Hippocampal formation (tissue), 2 donors: ENCODE results near the gene MAST1.
"Not testable (repeated sequence)": the region's sequence is repeated elsewhere in the genome, so short reads cannot be mapped to it uniquely, and the experiment has no call there.

Source experiments
- DNase-seq, 2 donors: peaks; one replicate each; lab custom pipeline; 2025; lab: John Stamatoyannopoulos, UW

Gene MAST1

DNA sequence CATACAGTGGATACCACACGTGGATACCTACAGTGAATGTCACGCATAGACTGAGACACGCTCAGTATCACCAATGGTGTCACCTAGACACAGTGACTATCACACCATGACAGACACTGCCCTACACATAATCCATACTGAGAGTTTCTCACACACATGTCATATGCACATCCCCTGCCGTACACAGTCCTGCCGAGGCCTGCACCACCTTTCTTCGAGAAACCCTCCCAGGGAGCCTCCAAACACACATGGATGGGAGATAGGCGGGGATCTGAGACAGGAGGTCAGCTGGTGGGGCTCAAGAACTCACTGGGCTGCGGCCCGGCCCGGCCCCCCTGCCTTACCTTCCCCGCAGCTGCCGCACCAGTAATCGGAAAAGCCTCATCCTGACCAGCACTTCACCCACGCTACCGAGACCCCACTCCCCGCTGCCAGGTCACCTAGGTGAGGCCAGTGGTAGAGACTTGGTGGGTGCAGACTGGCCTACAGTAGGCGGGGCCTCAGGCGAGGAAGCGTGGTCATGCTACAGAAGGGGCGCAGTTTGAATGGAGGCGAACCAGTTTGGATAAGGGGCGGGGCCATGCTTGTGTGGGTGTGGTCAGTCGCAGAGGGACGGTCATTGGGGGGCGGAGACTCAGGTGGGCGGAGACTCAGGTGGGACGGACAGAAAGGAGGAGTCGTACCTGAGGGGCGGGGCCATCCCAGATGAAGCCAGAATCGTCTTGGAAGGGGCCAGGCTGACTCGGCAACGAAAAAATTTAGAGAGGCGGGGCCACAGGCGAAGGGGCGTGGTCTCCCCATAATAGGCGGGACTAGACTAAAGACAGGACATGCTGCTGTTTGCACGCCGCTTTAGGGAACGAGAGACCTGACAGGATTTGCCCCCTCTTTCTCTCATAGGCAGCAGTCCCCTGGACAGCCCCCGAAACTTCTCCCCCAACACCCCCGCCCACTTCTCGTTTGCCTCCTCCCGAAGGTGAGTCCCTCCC lies 2.1 kb downstream of the MAST1 start:
- DNase-seq: no peak

DNA sequence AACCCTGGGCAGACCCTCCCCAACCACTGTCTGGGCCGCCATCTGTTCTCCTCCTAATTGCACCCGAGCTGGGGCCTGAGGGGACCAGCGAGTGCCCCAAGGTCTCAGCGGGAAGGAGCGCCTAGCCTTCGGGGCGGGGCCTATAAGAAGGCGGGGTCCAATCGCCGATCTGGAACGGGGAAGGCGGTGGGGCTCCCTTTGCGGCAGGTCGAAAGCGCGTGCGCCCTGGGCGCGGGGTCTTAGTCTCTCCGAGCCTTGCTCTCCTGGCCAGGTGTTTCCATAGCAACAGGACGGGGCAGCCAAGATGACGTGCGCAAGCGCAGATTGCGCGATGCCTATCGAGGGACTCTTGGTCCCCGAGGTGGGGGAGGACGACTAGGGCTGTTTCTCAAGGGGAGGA lies 2.8 kb downstream of the MAST1 start:
- DNase-seq: no peak

DNA sequence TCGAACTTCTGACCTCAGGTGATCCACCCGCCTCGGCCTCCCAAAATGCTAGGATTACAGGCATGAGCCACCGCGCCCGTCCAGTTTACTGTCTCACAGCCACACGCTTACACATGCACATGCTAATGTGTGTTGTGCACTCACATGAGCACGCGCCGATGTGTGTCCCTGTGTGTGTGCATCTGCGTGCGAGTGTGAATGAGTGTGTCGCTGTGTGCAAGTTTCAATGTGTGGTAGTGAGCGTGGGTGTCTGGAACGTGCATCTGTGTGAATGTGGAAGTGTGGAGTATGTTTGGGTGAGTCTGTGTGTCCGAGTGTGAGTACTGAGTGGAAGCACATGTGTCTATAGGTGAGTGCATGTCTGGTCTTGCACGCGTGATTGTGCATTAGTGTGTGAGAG lies 4.2 kb downstream of the MAST1 start:
- DNase-seq: no peak

- no peak for DNase-seq
These were observed 5.0 kb downstream of the MAST1 start for GRCh38 chr19:12843328-12843727.

- no peak for DNase-seq
These were observed 5.9 kb downstream of the MAST1 start for GRCh38 chr19:12843999-12844732.

DNA sequence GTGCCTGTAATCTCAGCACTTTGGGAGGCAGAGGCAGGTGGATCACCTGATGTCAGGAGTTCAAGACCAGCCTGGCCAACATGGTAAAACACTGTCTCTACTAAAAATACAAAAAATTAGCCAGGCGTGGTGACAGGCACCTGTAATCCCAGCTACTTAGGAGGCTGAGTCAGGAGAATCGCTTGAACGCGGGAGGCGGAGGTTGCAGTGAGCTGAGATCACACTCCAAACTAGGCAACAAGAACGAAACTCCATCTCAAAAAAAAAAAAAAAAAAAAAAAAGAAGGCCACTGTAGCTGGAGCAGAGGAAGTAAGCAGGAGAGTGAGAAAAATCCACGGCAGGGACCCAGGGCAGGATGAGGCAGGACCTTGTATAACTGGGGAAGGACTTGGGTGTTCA lies 8.3 kb downstream of the MAST1 start:
- not testable (repeated sequence) for DNase-seq

GRCh38 chr19:12847159-12848139 lies 9.1 kb downstream of the MAST1 start:
- peak; percentile 59 to 64 for DNase-seq

DNA sequence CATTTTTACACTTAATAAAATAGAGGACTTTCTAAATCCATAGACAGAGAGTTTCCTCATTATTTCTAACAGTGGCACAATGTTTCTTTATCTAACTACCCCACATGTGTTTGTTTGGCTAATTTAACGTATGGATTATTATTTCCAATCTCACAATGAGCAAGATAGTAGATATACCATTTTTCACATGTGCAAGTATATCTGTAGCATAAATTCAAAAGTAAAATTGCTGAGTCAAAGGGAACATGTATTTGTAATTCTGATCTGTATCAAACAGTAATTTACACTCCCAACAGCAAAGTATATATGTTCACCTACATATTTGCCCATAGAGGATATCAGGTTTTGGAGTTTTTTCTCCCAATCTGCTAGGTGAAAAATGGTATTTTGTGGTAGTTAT lies 18.3 kb downstream of the MAST1 start:
- DNase-seq: no peak

- no peak for DNase-seq
These were observed 20.0 kb downstream of the MAST1 start for GRCh38 chr19:12858041-12858928.

- DNase-seq: no peak
These were observed 21.2 kb downstream of the MAST1 start for GRCh38 chr19:12859546-12859945.

DNA sequence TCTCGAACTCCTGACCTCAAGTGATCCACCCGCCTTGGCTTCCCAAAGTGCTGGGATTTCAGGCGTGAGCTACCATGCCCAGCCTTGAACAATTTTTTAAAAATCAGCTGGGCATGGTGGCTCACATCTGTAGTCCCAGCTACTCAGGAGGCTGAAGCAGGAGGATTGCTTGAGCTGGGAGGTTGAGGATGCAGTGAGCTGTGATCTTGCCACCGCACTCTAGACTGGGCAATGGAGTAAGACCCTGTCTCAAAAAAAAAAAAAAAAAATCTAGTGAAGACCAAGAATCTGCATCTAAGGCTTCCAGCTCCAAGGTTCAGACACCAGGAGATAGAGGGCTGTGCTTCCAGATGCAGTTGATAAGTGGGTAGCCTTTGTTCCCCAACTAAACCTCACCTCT lies 25.8 kb downstream of the MAST1 start:
- no peak for DNase-seq

DNA sequence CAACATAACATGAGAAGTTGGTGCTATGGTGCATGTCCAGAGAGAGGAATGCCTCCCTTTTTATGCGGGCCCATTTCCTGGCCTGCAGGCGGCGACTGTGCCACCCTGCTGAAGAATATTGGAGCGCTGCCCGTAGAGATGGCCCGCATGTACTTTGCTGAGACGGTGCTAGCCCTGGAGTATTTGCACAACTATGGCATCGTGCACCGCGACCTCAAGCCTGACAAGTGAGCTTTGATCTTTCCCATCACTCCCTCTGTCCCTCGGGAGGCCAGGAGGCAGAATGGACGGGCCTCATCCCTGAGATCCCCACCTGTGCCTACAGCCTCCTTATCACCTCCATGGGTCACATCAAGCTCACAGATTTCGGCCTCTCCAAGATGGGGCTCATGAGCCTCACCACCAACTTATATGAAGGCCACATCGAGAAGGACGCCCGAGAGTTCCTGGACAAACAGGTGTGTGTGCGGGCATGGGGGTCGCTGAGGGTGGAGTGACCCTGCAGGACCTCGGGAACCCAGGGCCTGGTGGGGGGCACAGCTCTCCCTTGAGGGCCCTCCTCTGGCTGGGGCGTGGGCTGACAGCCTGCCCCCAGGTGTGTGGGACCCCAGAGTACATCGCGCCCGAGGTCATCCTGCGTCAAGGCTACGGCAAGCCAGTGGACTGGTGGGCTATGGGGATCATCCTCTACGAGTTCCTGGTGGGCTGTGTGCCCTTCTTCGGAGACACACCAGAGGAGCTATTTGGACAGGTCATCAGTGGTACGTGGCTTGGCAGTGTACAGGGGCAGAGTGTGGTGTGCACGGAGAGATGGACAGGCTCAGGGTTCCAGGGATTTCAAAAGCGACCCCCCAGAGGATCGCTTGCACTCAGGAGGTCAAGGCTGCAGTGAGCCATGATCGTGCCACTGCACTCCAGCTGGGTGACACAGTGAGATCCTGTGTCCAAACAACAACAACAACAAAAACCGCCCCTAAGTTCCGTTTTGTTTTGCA lies 26.7 kb downstream of the MAST1 start:
- no peak for DNase-seq

DNA sequence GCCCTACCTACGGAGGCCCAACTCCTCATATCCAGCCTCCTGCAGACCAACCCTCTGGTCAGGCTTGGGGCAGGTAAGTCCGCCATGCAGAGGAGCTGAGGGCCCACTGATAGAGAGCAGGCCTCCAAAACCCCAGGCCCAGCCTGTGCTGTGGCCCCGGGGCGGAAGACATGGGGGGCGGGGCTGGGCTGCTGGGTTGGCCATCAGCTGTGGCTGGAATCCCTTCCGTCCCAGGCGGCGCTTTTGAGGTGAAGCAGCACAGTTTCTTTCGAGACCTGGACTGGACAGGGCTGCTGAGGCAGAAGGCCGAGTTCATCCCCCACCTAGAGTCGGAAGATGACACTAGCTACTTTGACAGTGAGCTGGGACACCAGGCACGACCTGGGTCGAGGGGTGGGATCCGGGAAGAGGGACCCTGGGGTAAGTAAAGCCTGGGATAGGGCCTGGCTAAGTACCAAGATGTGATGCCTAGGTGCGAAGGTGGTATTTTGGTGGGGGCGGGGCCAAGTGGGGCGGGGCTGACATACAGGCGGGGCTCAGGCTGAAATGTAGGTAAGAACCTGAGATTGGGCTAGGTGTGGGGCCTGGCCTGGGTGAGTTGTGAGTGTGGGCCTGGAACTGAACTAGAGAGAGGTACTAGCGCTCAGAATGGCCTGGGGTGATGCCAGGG lies 27.6 kb downstream of the MAST1 start:
- DNase-seq: no peak

GRCh38 chr19:12866416-12867119 lies 28.3 kb downstream of the MAST1 start:
- no peak for DNase-seq

- peak in 1 of 2 donors; percentile 10 for DNase-seq
These were observed 29.1 kb downstream of the MAST1 start for GRCh38 chr19:12867120-12868099.

- DNase-seq: no peak
These were observed 30.3 kb downstream of the MAST1 start for GRCh38 chr19:12868540-12869112.

DNA sequence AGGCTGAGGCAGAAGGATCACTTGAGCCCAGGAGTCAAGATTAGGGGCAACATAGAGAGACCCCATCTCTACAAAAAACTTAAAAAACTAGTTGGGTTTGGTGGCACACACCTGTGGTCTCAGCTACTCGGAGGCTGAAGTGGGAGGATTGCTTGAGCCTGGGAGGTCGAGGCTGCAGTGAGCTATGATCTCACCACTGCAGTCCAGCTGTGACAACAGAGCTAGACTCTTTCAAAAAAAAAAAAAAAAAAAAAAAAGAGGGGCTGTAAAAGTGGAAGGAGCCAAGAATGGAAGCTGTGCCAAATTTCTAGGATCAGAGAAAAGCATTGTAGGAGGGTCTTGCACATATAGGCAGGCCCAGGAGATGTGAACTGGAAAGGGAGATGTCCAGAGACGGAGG lies 33.4 kb downstream of the MAST1 start:
- no peak for DNase-seq
